GM23338 (cell line): ENCODE measurements around the gene PAXX. TPM values are rescaled to one million over a fixed set of nuclear protein-coding genes. Genes with fewer than 3 reads are reported as not detected.

ENCODE experiments used
- EZH2 ChIP-seq: fragments of 200-600 bp; sonication (generic); IDR thresholded peaks from one replicate; pipeline ENCODE4 v1.8.0; 2017; ENCODE audit warnings: antibody characterized with exemption, mild to moderate bottlenecking, low read depth; ENCODE audit not compliant: unreplicated experiment
- STAT1 ChIP-seq: IDR thresholded peaks from one replicate; pipeline ENCODE4 v1.6.1; 2016; ENCODE audit warnings: antibody characterized with exemption; ENCODE audit not compliant: unreplicated experiment
- polyA plus RNA-seq: library from polyadenylated mRNA; unstranded; fragments of >200 nt; fragmentation: Nextera tagmentation; extraction: Ambion mirVana; gene quantifications from 2 replicates; pipeline ENCODE4 v1.2.1, GENCODE V29; 2016
- total RNA-seq: library from RNA; depleted of rRNA; stranded (reverse); fragments of >200 nt; shearing (Covaris generic); gene quantifications from 2 replicates; pipeline ENCODE4 v1.2.3, GENCODE V29; 2014
- TF ChIP-seq, protein P1 (sequence below): fragments of 250-450 bp; sonication (Bioruptor Pico); IDR thresholded peaks from 2 replicates; pipeline ENCODE4 v1.5.0; 2020; ENCODE audit warnings: mild to moderate bottlenecking, moderate library complexity
- TF ChIP-seq, protein P2 (sequence below): IDR thresholded peaks from 2 replicates; pipeline ENCODE4 v1.6.1; 2016; ENCODE audit warnings: antibody characterized with exemption
- TF ChIP-seq, protein P3 (sequence below): IDR thresholded peaks from one replicate; pipeline ENCODE4 v1.6.1; 2018; ENCODE audit warnings: antibody characterized with exemption; ENCODE audit not compliant: unreplicated experiment

Gene PAXX
- total and polyA plus RNA-seq, 2 experiments from 2014 or later: 71.5 to 86.0 TPM

DNA sequence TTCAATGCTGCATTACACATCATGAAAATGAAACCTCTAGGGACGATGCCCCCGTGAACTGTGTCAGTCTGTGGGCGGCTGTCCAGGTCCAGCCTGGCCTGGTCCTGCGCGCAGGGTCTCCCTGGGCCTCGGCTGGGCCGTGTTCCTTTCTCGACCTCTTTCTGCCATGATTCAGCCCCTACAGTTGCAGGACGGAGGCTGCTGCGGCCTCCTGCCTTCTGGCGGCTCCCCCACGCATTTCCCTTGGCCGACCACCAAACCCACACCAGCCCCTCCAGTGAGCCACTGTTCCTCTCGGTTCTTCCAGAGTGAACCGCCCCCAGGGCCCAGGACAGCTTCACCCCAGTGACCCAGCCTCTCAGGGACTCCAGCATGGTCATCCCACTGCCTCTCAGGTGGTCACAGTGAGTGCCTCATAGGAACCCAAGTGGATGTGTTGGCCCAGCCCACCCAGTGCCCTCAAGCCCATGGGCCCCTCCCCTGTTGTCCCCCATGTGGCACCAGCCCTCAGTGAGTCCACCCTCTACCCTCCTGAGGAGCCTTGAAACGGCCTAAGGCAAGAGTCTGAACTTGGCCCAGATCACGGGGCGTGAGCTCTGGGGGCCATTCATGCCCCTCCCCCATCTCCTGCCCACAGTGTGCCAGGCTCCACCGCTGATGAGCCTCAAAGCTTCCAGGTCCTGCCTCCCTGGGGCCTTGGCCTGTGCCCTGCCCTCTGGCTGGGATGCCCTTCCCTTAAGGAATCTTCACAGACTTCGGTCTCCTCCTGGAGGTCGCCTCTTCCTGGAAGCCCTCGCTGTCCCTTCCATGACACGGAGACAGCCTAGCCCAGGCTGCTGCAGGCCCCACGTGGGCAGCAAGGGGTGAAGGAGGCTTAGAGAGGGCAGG lies 14.1 kb downstream of the PAXX start (continued):
- TF ChIP-seq, protein P1, sequence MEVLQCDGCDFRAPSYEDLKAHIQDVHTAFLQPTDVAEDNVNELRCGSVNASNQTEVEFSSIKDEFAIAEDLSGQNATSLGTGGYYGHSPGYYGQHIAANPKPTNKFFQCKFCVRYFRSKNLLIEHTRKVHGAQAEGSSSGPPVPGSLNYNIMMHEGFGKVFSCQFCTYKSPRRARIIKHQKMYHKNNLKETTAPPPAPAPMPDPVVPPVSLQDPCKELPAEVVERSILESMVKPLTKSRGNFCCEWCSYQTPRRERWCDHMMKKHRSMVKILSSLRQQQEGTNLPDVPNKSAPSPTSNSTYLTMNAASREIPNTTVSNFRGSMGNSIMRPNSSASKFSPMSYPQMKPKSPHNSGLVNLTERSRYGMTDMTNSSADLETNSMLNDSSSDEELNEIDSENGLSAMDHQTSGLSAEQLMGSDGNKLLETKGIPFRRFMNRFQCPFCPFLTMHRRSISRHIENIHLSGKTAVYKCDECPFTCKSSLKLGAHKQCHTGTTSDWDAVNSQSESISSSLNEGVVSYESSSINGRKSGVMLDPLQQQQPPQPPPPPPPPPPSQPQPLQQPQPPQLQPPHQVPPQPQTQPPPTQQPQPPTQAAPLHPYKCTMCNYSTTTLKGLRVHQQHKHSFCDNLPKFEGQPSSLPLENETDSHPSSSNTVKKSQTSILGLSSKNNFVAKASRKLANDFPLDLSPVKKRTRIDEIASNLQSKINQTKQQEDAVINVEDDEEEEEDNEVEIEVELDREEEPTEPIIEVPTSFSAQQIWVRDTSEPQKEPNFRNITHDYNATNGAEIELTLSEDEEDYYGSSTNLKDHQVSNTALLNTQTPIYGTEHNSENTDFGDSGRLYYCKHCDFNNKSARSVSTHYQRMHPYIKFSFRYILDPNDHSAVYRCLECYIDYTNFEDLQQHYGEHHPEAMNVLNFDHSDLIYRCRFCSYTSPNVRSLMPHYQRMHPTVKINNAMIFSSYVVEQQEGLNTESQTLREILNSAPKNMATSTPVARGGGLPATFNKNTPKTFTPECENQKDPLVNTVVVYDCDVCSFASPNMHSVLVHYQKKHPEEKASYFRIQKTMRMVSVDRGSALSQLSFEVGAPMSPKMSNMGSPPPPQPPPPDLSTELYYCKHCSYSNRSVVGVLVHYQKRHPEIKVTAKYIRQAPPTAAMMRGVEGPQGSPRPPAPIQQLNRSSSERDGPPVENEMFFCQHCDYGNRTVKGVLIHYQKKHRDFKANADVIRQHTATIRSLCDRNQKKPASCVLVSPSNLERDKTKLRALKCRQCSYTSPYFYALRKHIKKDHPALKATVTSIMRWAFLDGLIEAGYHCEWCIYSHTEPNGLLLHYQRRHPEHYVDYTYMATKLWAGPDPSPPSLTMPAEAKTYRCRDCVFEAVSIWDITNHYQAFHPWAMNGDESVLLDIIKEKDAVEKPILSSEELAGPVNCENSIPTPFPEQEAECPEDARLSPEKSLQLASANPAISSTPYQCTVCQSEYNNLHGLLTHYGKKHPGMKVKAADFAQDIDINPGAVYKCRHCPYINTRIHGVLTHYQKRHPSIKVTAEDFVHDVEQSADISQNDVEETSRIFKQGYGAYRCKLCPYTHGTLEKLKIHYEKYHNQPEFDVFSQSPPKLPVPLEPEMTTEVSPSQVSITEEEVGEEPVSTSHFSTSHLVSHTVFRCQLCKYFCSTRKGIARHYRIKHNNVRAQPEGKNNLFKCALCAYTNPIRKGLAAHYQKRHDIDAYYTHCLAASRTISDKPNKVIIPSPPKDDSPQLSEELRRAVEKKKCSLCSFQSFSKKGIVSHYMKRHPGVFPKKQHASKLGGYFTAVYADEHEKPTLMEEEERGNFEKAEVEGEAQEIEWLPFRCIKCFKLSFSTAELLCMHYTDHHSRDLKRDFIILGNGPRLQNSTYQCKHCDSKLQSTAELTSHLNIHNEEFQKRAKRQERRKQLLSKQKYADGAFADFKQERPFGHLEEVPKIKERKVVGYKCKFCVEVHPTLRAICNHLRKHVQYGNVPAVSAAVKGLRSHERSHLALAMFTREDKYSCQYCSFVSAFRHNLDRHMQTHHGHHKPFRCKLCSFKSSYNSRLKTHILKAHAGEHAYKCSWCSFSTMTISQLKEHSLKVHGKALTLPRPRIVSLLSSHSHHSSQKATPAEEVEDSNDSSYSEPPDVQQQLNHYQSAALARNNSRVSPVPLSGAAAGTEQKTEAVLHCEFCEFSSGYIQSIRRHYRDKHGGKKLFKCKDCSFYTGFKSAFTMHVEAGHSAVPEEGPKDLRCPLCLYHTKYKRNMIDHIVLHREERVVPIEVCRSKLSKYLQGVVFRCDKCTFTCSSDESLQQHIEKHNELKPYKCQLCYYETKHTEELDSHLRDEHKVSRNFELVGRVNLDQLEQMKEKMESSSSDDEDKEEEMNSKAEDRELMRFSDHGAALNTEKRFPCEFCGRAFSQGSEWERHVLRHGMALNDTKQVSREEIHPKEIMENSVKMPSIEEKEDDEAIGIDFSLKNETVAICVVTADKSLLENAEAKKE: no peak
- TF ChIP-seq EZH2: no peak
- TF ChIP-seq, protein P2, sequence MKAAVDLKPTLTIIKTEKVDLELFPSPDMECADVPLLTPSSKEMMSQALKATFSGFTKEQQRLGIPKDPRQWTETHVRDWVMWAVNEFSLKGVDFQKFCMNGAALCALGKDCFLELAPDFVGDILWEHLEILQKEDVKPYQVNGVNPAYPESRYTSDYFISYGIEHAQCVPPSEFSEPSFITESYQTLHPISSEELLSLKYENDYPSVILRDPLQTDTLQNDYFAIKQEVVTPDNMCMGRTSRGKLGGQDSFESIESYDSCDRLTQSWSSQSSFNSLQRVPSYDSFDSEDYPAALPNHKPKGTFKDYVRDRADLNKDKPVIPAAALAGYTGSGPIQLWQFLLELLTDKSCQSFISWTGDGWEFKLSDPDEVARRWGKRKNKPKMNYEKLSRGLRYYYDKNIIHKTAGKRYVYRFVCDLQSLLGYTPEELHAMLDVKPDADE: no peak
- no peak for TF ChIP-seq STAT1
- TF ChIP-seq, protein P3, sequence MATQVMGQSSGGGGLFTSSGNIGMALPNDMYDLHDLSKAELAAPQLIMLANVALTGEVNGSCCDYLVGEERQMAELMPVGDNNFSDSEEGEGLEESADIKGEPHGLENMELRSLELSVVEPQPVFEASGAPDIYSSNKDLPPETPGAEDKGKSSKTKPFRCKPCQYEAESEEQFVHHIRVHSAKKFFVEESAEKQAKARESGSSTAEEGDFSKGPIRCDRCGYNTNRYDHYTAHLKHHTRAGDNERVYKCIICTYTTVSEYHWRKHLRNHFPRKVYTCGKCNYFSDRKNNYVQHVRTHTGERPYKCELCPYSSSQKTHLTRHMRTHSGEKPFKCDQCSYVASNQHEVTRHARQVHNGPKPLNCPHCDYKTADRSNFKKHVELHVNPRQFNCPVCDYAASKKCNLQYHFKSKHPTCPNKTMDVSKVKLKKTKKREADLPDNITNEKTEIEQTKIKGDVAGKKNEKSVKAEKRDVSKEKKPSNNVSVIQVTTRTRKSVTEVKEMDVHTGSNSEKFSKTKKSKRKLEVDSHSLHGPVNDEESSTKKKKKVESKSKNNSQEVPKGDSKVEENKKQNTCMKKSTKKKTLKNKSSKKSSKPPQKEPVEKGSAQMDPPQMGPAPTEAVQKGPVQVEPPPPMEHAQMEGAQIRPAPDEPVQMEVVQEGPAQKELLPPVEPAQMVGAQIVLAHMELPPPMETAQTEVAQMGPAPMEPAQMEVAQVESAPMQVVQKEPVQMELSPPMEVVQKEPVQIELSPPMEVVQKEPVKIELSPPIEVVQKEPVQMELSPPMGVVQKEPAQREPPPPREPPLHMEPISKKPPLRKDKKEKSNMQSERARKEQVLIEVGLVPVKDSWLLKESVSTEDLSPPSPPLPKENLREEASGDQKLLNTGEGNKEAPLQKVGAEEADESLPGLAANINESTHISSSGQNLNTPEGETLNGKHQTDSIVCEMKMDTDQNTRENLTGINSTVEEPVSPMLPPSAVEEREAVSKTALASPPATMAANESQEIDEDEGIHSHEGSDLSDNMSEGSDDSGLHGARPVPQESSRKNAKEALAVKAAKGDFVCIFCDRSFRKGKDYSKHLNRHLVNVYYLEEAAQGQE: no peak
